Measurements from ENCODE around the gene OMP. TPM values are rescaled to one million over a fixed set of nuclear protein-coding genes. Genes with fewer than 3 reads are reported as not detected.

OMP gene
- total RNA-seq, 1 donor from 2014 or later: not detected

DNA sequence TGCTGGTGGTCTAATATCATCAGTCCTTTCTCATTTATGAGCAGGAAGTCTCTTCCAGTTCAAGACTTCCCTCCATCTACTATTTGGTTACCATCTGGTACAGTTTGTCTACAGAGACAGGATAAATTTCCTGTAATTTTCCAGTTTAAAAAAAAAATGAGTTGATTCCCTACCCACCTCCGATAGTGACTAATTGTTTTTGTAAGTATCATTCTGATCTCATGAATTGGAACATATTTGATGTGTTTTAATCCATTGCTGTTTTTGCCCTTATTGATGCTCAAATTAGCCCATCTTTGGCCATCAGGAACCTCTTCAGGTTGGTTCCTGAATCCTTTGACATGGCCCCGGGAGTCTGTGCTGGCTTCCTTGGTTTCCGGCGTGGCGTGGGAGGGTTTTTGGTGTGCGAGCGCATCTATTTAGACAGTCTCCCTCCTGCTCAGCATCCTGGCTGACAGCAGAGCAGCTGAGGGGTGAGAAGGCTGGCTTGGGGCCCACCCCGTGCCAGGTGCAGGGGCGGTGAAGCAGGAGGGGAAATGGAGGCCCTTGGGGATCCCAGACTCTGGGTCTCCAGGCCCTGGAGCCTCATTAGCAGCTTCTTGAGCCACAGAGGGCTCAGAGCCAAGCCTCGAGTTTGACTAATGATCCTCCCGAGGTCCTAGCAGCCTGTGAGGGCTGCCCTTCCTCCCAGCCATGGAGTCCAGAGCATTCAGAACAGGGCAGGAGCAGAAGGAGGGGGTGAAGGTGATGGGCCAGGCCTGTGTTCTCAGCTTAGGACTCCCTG, 6.8 kb downstream of the OMP start:
- Mint-ChIP-seq H3K36me3 (ENCODE audit: low read depth) (no peaks in the 10 kb centered on the region), H3K27ac (ENCODE audit: unreplicated experiment) (peak overlapping the region; percentile 55), H3K4me3 (ENCODE audit: unreplicated experiment) (no peak overlapping the region), H3K4me1 (ENCODE audit: low read depth) (peaks cover 29% of the 10 kb centered on the region), H3K27me3 (ENCODE audit: low read depth) (no peaks in the 10 kb centered on the region), H3K9me3 (ENCODE audit: low read depth) (no peaks in the 10 kb centered on the region)
- DNase-seq (ENCODE audit: low spot score): no peak
- TF ChIP-seq, protein P1, sequence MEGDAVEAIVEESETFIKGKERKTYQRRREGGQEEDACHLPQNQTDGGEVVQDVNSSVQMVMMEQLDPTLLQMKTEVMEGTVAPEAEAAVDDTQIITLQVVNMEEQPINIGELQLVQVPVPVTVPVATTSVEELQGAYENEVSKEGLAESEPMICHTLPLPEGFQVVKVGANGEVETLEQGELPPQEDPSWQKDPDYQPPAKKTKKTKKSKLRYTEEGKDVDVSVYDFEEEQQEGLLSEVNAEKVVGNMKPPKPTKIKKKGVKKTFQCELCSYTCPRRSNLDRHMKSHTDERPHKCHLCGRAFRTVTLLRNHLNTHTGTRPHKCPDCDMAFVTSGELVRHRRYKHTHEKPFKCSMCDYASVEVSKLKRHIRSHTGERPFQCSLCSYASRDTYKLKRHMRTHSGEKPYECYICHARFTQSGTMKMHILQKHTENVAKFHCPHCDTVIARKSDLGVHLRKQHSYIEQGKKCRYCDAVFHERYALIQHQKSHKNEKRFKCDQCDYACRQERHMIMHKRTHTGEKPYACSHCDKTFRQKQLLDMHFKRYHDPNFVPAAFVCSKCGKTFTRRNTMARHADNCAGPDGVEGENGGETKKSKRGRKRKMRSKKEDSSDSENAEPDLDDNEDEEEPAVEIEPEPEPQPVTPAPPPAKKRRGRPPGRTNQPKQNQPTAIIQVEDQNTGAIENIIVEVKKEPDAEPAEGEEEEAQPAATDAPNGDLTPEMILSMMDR (IDR thresholded peaks at IDR 0.05): no peak

DNA sequence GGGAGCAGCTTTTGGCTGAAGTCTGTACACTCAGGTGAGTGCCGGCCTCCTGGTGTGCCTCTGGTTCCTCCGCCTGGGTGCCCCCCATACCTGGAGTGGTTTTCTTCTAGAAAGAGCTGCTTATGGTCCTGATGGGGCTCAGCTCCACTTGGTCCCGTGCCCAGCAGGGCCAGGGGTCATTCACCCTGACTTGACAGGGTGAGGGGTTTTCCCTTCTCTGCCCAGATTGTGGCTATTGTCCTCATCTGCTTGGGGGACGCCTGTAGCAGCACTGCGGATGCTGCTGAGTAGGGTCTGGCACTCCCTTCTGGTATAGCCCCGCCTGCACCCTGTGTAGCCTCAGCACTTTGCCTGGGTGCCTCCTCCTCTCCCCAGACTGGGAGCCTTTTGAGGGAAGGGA, 8.2 kb downstream of the OMP start:
- no peak overlapping the region for H3K4me3 Mint-ChIP-seq (ENCODE audit: unreplicated experiment)
- no peaks in the 10 kb centered on the region for H3K36me3 Mint-ChIP-seq (ENCODE audit: low read depth)
- no peaks in the 10 kb centered on the region for H3K27me3 Mint-ChIP-seq (ENCODE audit: low read depth)
- TF ChIP-seq, protein P1 (IDR thresholded peaks at IDR 0.05): no peak
- no peak for DNase-seq (ENCODE audit: low spot score)
- H3K27ac Mint-ChIP-seq (ENCODE audit: unreplicated experiment): no peak overlapping the region
- H3K9me3 Mint-ChIP-seq (ENCODE audit: low read depth): no peaks in the 10 kb centered on the region
- peaks cover 29% of the 10 kb centered on the region for H3K4me1 Mint-ChIP-seq (ENCODE audit: low read depth)

DNA sequence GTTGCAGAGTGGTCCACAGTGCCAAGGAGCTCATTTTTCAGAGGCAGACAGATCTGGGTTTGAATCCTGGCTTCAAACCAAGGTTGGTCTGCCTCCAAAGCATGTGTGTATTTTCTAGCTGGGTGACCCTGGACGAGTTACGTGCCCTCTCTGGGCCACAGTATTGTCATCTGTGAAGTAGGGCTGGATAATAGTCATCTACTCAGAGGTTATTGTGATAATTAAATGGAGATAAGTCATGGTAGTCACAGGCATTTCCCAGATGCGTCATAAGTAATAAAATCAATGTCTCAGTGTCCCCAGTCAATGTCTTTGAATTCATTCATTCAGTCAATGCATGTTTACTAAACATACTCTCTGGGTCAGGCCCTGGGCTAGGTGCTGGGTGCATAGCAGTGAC, 8.6 kb downstream of the OMP start:
- Mint-ChIP-seq H3K36me3 (ENCODE audit: low read depth) (no peaks in the 10 kb centered on the region), H3K4me3 (ENCODE audit: unreplicated experiment) (no peak overlapping the region), H3K9me3 (ENCODE audit: low read depth) (no peaks in the 10 kb centered on the region), H3K27ac (ENCODE audit: unreplicated experiment) (no peak overlapping the region), H3K4me1 (ENCODE audit: low read depth) (peaks cover 29% of the 10 kb centered on the region), H3K27me3 (ENCODE audit: low read depth) (no peaks in the 10 kb centered on the region)
- TF ChIP-seq, protein P1 (IDR thresholded peaks at IDR 0.05): no peak
- no peak for DNase-seq (ENCODE audit: low spot score)

DNA sequence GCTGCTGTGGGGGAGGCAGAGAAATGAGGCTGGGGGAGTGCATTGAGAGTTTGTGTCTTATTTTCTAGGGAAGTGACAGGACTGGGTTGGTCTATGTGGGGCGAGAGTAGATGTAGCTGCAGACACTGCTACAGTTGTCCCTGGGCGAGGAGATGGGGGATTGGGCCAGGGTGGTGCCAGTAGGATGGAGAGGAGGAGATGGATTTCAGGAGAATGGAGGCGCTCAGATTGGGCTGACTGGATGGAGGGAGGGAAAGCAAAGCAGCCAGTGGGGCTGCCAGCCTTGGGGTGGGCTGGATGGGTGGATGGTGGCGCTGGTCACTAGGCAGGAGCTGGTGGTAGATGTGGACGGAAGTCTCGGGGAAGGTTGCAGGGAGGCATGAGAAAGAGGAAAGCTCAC, 9.3 kb downstream of the OMP start:
- Mint-ChIP-seq H3K27me3 (ENCODE audit: low read depth) (no peaks in the 10 kb centered on the region), H3K4me1 (ENCODE audit: low read depth) (peaks cover 29% of the 10 kb centered on the region), H3K27ac (ENCODE audit: unreplicated experiment) (no peak overlapping the region), H3K4me3 (ENCODE audit: unreplicated experiment) (no peak overlapping the region), H3K36me3 (ENCODE audit: low read depth) (no peaks in the 10 kb centered on the region), H3K9me3 (ENCODE audit: low read depth) (no peaks in the 10 kb centered on the region)
- TF ChIP-seq, protein P1 (IDR thresholded peaks at IDR 0.05): no peak
- no peak for DNase-seq (ENCODE audit: low spot score)

DNA sequence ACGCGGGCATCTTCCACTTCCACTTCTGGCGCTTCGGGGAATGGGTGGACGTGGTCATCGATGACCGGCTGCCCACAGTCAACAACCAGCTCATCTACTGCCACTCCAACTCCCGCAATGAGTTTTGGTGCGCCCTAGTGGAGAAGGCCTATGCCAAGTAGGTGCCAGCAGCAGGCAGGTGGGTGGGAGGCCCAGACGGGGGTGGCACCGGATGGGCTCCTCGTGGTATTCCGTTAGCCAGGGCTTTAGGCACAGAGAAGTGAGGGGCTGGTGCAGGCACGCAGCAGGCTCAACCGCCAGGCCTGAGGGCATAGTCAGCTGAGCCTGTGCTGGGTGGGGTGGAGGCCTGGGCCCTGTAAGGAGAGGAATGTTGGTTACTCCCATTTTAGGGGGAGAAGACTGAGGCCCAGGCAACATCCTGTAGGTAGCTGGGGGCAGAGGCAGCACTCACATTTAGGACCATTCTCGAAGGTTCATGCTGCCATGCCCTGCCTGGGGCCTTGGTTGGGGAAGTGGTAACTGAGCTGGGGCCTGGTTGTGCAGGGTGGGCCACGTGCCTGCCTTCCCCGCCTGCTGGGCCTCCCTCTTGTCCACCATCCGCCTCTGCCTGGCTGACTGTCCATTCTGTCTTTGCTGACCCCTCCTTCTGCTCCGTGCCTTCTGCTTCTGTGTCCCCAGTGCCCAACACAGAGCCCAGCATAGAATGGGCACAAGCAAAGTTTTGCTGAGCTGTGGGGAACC, 10.2 kb downstream of the OMP start:
- peak overlapping the region; percentile 22 for H3K27ac Mint-ChIP-seq (ENCODE audit: unreplicated experiment)
- H3K4me3 Mint-ChIP-seq (ENCODE audit: unreplicated experiment): no peak overlapping the region
- no peaks in the 10 kb centered on the region for H3K27me3 Mint-ChIP-seq (ENCODE audit: low read depth)
- H3K4me1 Mint-ChIP-seq (ENCODE audit: low read depth): peaks cover 21% of the 10 kb centered on the region
- no peaks in the 10 kb centered on the region for H3K36me3 Mint-ChIP-seq (ENCODE audit: low read depth)
- no peaks in the 10 kb centered on the region for H3K9me3 Mint-ChIP-seq (ENCODE audit: low read depth)
- no peak for DNase-seq (ENCODE audit: low spot score)
- TF ChIP-seq, protein P1 (IDR thresholded peaks at IDR 0.05): no peak
